ENCODE results near the gene GSTA1.
"Not testable (repeated sequence)": the region's sequence is repeated elsewhere in the genome, so short reads cannot be mapped to it uniquely, and the experiment has no call there.

- not testable (repeated sequence) for TF ChIP-seq POLR2A, CTCF (IDR thresholded peaks at IDR 0.05)
Observed at GRCh38 chr6:52757651-52758338, 45.8 kb downstream of the GSTA1 start.

Measured in testis (tissue), 2 donors.